ENCODE measurements around the gene RHEX. TPM values are rescaled to one million over a fixed set of nuclear protein-coding genes. Genes with fewer than 3 reads are reported as not detected.
A peak's percentile ranks its signal among the peaks of the same experiment; 100 is the strongest.

RHEX gene
- total RNA-seq, 1 donor from 2014 or later = 0.29 TPM

DNA sequence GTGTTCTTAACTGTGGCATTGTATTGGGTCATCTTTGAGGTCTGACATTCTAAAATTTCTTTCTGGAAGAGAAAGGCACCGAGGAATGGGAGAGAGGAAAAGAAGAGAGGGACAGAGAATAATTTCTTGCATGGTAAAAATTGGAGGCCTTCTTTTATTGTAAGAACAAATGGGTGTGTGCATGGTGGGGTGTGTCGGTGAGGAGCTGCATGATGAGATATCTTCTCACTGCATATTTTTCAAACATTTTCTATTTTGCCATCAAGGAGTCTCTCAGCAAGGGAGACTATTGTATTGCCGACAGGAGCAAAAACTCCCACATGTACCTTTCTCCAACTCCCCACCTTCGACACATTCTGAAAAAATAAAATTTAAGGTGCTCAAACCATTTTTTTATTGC lies 22.8 kb upstream of the RHEX start:
- H3K4me3 ChIP-seq (ENCODE audit: low read depth, low read length) = no peak overlapping the region
- TF ChIP-seq, protein P1, sequence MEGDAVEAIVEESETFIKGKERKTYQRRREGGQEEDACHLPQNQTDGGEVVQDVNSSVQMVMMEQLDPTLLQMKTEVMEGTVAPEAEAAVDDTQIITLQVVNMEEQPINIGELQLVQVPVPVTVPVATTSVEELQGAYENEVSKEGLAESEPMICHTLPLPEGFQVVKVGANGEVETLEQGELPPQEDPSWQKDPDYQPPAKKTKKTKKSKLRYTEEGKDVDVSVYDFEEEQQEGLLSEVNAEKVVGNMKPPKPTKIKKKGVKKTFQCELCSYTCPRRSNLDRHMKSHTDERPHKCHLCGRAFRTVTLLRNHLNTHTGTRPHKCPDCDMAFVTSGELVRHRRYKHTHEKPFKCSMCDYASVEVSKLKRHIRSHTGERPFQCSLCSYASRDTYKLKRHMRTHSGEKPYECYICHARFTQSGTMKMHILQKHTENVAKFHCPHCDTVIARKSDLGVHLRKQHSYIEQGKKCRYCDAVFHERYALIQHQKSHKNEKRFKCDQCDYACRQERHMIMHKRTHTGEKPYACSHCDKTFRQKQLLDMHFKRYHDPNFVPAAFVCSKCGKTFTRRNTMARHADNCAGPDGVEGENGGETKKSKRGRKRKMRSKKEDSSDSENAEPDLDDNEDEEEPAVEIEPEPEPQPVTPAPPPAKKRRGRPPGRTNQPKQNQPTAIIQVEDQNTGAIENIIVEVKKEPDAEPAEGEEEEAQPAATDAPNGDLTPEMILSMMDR (conservative IDR thresholded peaks at IDR 0.05; ENCODE audit: low read depth, low read length) = no peak
- DNase-seq (ENCODE audit: low read depth) = no peak

DNA sequence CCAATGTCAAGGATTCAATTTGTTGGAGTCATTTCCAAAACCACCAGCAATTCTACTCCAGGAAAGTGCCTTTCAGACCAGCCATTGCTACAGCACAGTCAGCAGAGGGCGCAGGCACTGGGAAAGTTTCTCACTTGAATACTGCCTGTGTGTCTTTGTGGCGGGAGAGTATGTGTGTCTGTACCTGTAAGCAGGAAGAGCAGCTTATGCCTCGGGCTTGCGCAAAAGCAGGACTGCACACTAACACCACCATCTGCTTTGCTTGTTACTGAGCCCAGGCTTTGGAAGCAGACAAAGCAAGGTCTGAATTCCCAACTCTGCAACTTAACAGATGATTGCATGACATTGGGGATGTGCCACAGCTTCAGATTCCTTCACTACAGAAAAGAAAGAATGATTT lies 22.3 kb upstream of the RHEX start:
- TF ChIP-seq, protein P1 (conservative IDR thresholded peaks at IDR 0.05; ENCODE audit: low read depth, low read length) = peak; percentile 97
- peak; percentile 56 for DNase-seq (ENCODE audit: low read depth)
- no peak overlapping the region for H3K4me3 ChIP-seq (ENCODE audit: low read depth, low read length)

DNA sequence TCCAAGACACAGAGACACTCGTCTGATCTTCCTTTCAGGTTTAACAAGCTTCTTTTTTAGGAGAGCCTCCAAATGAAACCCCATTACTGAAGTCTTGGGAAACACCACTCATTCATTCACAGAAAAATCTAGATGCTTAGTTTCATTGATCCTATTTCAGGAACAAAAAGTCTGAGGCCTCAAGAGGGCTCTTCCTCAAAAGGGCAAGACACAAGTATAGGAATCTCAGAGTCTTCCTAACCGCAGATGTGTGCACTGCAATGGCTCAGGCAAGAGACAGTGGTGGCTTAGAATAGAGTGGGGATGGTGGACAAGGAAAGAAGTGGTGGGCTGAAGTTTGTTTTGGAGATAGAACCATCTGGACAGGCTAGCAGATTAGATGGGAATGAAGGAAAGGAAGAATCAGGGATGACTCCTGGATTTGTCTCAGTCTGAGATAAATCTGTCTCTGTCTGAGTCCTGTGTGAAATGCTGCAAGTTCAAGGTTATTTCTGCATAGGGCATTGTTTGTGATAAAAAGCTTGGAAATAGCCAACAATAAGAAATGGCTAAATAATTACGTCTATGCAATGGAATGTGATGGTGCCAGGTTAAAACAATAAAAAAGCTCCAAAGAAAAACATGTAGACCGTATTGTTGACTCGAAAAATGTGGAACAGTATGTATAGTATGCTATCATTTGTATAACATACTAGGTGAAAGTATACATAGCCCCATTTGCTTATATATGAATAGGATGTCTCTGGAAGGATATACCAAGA lies 20.4 kb upstream of the RHEX start:
- TF ChIP-seq, protein P1 (conservative IDR thresholded peaks at IDR 0.05; ENCODE audit: low read depth, low read length) = no peak
- no peak for DNase-seq (ENCODE audit: low read depth)
- no peak overlapping the region for H3K4me3 ChIP-seq (ENCODE audit: low read depth, low read length)

DNA sequence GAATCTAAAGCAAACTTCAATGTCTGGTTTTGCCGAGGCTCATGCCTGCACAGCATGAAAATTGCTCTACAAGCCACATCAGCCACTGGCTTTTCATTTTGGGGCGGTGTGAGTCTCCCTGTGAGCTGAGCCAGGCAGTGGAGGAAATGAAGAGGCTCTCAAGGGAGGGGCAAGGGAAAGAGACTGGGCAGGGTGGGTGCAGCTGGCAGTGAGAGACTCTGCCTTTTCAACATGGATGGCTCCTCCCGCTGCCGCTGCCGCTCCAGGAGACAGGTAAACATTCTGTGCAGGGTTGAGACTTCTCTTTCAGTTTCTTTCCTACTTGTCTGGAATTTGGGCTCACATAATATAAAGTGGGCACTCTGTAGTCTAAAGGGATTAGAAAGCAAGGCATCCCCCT lies 17.9 kb upstream of the RHEX start:
- peak overlapping the region; percentile 1 for H3K4me3 ChIP-seq (ENCODE audit: low read depth, low read length)
- TF ChIP-seq, protein P1 (conservative IDR thresholded peaks at IDR 0.05; ENCODE audit: low read depth, low read length) = no peak
- DNase-seq (ENCODE audit: low read depth) = no peak

DNA sequence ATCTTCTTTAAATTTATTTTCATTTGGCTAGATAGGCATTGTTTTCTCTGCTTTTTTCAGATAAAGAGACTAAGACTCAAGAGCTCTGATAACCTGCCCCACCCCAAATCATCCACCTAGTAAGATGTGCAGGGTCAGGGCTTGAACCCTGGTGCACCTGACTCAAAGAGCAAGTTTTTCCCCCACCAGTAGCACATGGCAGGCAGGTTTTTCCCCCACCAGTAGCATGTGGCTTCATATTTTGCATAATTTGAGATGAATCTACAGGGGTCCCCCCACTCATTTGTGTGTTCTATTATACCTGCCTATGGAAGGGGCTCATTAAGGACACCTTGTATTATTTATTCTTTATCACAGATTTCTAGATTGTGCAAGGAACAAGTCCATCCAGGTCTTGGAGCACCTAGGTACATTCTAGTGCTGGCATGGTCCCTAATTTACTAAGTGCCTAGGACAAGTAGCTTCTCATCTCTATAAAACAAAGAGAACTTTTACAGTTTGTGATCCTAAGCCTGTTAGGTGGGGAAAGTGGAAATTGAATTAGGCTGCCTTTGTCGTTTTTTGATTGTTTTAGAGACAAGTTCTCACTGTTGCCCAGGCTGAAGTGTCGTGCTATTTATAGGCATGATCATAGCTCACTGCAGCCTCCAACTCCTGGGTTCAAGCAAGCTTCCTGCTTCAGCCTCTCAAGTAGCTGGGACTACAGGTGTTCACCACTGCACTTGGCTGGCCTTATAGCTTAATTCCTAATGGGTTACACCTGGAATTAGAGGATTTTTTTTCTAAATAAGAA lies 16.1 kb upstream of the RHEX start:
- no peak overlapping the region for H3K4me3 ChIP-seq (ENCODE audit: low read depth, low read length)
- no peak for DNase-seq (ENCODE audit: low read depth)
- TF ChIP-seq, protein P1 (conservative IDR thresholded peaks at IDR 0.05; ENCODE audit: low read depth, low read length) = no peak

DNA sequence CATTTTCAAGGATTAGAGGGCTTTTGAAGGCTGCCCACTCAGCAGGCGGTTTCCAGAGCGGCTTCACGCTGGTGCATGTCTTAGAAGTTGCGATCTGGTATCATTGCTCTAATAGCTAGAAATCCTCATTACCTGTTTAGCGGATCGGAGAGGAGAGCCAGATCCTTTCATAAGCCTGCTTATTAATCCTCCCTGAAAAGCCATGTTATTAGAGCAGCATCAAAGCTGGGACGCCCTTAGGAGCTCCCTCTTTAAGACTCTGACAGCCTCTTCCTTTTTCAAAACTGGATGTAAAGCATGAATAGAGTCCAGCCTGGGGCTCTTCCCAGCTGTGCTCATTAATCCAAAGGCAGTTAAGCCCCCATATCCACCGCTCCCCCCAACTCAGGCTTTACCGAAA lies 15.4 kb upstream of the RHEX start:
- TF ChIP-seq, protein P1 (conservative IDR thresholded peaks at IDR 0.05; ENCODE audit: low read depth, low read length) = no peak
- H3K4me3 ChIP-seq (ENCODE audit: low read depth, low read length) = no peak overlapping the region
- no peak for DNase-seq (ENCODE audit: low read depth)
